ENCODE measurements around the gene RPS15A. TPM values are rescaled to one million over a fixed set of nuclear protein-coding genes. Genes with fewer than 3 reads are reported as not detected.
A peak's percentile ranks its signal among the peaks of the same experiment; 100 is the strongest.

Gene RPS15A
- total and polyA plus RNA-seq, 8 donors: 1,015 to 3,133 (median 2,861) TPM

- Histone ChIP-seq H3K36me3 (peaks cover 0 to 17% of the 10 kb centered on the region in 2 donors), H3K9me3 (no peaks in the 10 kb centered on the region), H3K4me3 (peak overlapping the region; percentile 56 to 95), H3K27me3 (no peaks in the 10 kb centered on the region), H3K27ac (peak overlapping the region; percentile 68 to 88), H3K4me1 (peaks cover 9 to 62% of the 10 kb centered on the region in 2 donors)
- DNase-seq (peak in 1 of 4 donors; percentile 19), ATAC-seq (peak; percentile 2)
- intact Hi-C loops (cut with DNase I): no loop called here
- TF ChIP-seq CTCF (IDR thresholded peaks at IDR 0.05): no peak
Measured at GRCh38 chr16:18800775-18801144, 10.6 kb upstream of the RPS15A start.

- no peaks in the 10 kb centered on the region for H3K9me3 ChIP-seq
- no peaks in the 10 kb centered on the region for H3K27me3 ChIP-seq
- DNase-seq (no peak), ATAC-seq (no peak)
- H3K36me3 ChIP-seq: peaks cover 0 to 22% of the 10 kb centered on the region in 2 donors
- peak overlapping the region in 1 of 2 donors; percentile 88 for H3K27ac ChIP-seq
- TF ChIP-seq CTCF (IDR thresholded peaks at IDR 0.05): no peak
- intact Hi-C loops (cut with DNase I): no loop called here
- H3K4me1 ChIP-seq: peaks cover 9 to 62% of the 10 kb centered on the region in 2 donors
- peak overlapping the region; percentile 56 to 95 for H3K4me3 ChIP-seq
Measured at GRCh38 chr16:18800293-18800692, 10.2 kb upstream of the RPS15A start.

GRCh38 chr16:18799500-18799899 lies 9.4 kb upstream of the RPS15A start:
- H3K4me3 ChIP-seq: peak overlapping the region in 1 of 2 donors; percentile 95
- no peak for ATAC-seq

GRCh38 chr16:18797746-18798145 lies 7.6 kb upstream of the RPS15A start:
- H3K27me3 ChIP-seq: no peaks in the 10 kb centered on the region
- DNase-seq (no peak), ATAC-seq (no peak)
- intact Hi-C loops (cut with DNase I): no loop called here
- H3K36me3 ChIP-seq: peaks cover 0 to 46% of the 10 kb centered on the region in 2 donors
- TF ChIP-seq CTCF (IDR thresholded peaks at IDR 0.05): no peak
- no peak overlapping the region for H3K4me3 ChIP-seq
- H3K4me1 ChIP-seq: peaks cover 9 to 38% of the 10 kb centered on the region in 2 donors
- H3K9me3 ChIP-seq: no peaks in the 10 kb centered on the region
- no peak overlapping the region for H3K27ac ChIP-seq

More at GRCh38 chr16:18799500-18799899, 9.4 kb upstream of the RPS15A start:
- no peak for DNase-seq
- Histone ChIP-seq H3K4me1 (peaks cover 9 to 55% of the 10 kb centered on the region in 2 donors), H3K9me3 (no peaks in the 10 kb centered on the region), H3K27ac (no peak overlapping the region), H3K36me3 (peaks cover 0 to 29% of the 10 kb centered on the region in 2 donors), H3K27me3 (no peaks in the 10 kb centered on the region)
- intact Hi-C loops (cut with DNase I): no loop called here
- no peak for TF ChIP-seq CTCF (IDR thresholded peaks at IDR 0.05)

GRCh38 chr16:18796377-18796776 lies 6.2 kb upstream of the RPS15A start:
- H3K9me3 ChIP-seq: no peaks in the 10 kb centered on the region
- peaks cover 9 to 30% of the 10 kb centered on the region in 2 donors for H3K4me1 ChIP-seq
- DNase-seq (no peak), ATAC-seq (no peak)
- no peak for TF ChIP-seq CTCF (IDR thresholded peaks at IDR 0.05)
- H3K27ac ChIP-seq: no peak overlapping the region
- no peaks in the 10 kb centered on the region for H3K27me3 ChIP-seq
- peaks cover 0 to 58% of the 10 kb centered on the region in 2 donors for H3K36me3 ChIP-seq
- no peak overlapping the region for H3K4me3 ChIP-seq
- intact Hi-C loops (cut with DNase I): no loop called here
